Endodermal cell (in vitro differentiated cells): ENCODE results near the gene SCAMP3. TPM values are rescaled to one million over a fixed set of nuclear protein-coding genes. Genes with fewer than 3 reads are reported as not detected.

ENCODE experiments used
- DNase-seq: peaks from one replicate; pipeline ENCODE4 v3.0.0-alpha.2; 2017
- H3K27ac ChIP-seq: 2 replicates; pipeline ENCODE4 v1.5.1; 2013; ENCODE audit warnings: mild to moderate bottlenecking, low read depth, low read length, moderate library complexity
- H3K27me3 ChIP-seq: 2 replicates; pipeline ENCODE4 v1.6.1; 2013; ENCODE audit warnings: mild to moderate bottlenecking, low read length, moderate library complexity; ENCODE audit not compliant: insufficient read depth, control insufficient read depth, poor library complexity, severe bottlenecking
- H3K36me3 ChIP-seq: 2 replicates; pipeline ENCODE4 v1.7.0; 2013; ENCODE audit warnings: mild to moderate bottlenecking, low read length, moderate library complexity; ENCODE audit not compliant: control insufficient read depth, insufficient read depth
- H3K4me1 ChIP-seq: one replicate; pipeline ENCODE4 v1.7.0; 2013; ENCODE audit warnings: low read length; ENCODE audit not compliant: control insufficient read depth, insufficient read depth
- H3K4me3 ChIP-seq: 2 replicates; pipeline ENCODE4 v1.5.1; 2013; ENCODE audit warnings: mild to moderate bottlenecking, low read length, moderate library complexity
- H3K9ac ChIP-seq: 2 replicates; pipeline ENCODE4 v1.6.1; 2013; ENCODE audit warnings: mild to moderate bottlenecking, low read length, moderate library complexity; ENCODE audit not compliant: poor library complexity, severe bottlenecking; ENCODE audit errors: extremely low read depth
- H3K9me3 ChIP-seq: 2 replicates; pipeline ENCODE4 v1.6.1; 2013; ENCODE audit warnings: mild to moderate bottlenecking, low read length, moderate library complexity; ENCODE audit not compliant: control insufficient read depth
- H3K27ac Mint-ChIP-seq: 2 replicates; pipeline ENCODE4 v1.8.0; 2020; ENCODE audit warnings: mixed read lengths
- H3K27me3 Mint-ChIP-seq: 2 replicates; pipeline ENCODE4 v1.8.0; 2021; ENCODE audit warnings: mild to moderate bottlenecking, mixed read lengths; ENCODE audit not compliant: insufficient read depth
- H3K36me3 Mint-ChIP-seq: 2 replicates; pipeline ENCODE4 v1.8.0; 2020; ENCODE audit warnings: low read depth, mixed read lengths
- H3K4me1 Mint-ChIP-seq: 2 replicates; pipeline ENCODE4 v1.8.0; 2020; ENCODE audit warnings: mixed read lengths
- H3K4me3 Mint-ChIP-seq: 2 replicates; pipeline ENCODE4 v1.8.0; 2020; ENCODE audit warnings: mild to moderate bottlenecking, moderate library complexity, mixed read lengths
- H3K9me3 Mint-ChIP-seq: 2 replicates; pipeline ENCODE4 v1.8.0; 2020; ENCODE audit warnings: mild to moderate bottlenecking, mixed read lengths
- CTCF ChIP-seq: fragments of 200-600 bp; sonication (generic); conservative IDR thresholded peaks from 2 replicates; pipeline ENCODE4 v1.5.0; 2021; ENCODE audit warnings: antibody characterized with exemption, mild to moderate bottlenecking
- WGBS, 2 experiments: methylation state at CpG; one replicate each; pipeline versions ENCODE4 v1.1.5 to v1.1.7; 2013; ENCODE audit warnings: missing lambda C conversion rate in 2 of 2, mixed read lengths in 1 of 2; ENCODE audit not compliant: insufficient coverage in 1 of 2, insufficient read length in 1 of 2; 5-methylcytosine and 5-hydroxymethylcytosine counted together
- total RNA-seq, 2 donors: library from RNA; stranded (reverse); fragmentation: NEBNext Ultra II Directional in 1 of 2; extraction: Animal tissue kit (Norgen Biotek cat#: 25700) in 1 of 2; gene quantifications; 2 replicates in 1 of 2; 3 replicates in 1 of 2; pipeline ENCODE4 v1.2.1, GENCODE V29; 2021

SCAMP3 gene
- total RNA-seq, 2 donors from 2014 or later: 56.1 TPM

- peak overlapping the region; percentile 76 for H3K4me3 ChIP-seq
Measured at GRCh38 chr1:155253208-155253607, 9.0 kb downstream of the SCAMP3 start.

GRCh38 chr1:155251566-155251965 is 10.6 kb downstream of the SCAMP3 start:
- Mint-ChIP-seq H3K4me1 (peaks cover 27% of the 10 kb centered on the region), H3K27ac (no peak overlapping the region), H3K36me3 (peaks cover 16% of the 10 kb centered on the region), H3K4me3 (no peak overlapping the region), H3K27me3 (peaks cover 3% of the 10 kb centered on the region), H3K9me3 (no peaks in the 10 kb centered on the region)
- Histone ChIP-seq H3K9me3 (no peaks in the 10 kb centered on the region), H3K36me3 (peaks cover 5% of the 10 kb centered on the region), H3K4me3 (no peak overlapping the region), H3K27ac (no peak overlapping the region), H3K27me3 (no peaks in the 10 kb centered on the region), H3K9ac (no peak overlapping the region), H3K4me1 (peaks cover 7% of the 10 kb centered on the region)
- WGBS, 2 experiments: 89 to 93% methylated on average over 2 to 7 of the region's 7 CpGs
- TF ChIP-seq CTCF: no peak
- DNase-seq: no peak

More at GRCh38 chr1:155253208-155253607, 9.0 kb downstream of the SCAMP3 start:
- peak overlapping the region; percentile 59 for H3K27ac Mint-ChIP-seq
- H3K36me3 Mint-ChIP-seq: peaks cover 13% of the 10 kb centered on the region
- no peaks in the 10 kb centered on the region for H3K9me3 ChIP-seq
- no peaks in the 10 kb centered on the region for H3K27me3 Mint-ChIP-seq
- 88 to 90% methylated on average over 3 to 5 of the region's 5 CpGs for WGBS, 2 experiments
- DNase-seq: no peak
- H3K9ac ChIP-seq: no peak overlapping the region
- peak; percentile 52 for TF ChIP-seq CTCF
- H3K27ac ChIP-seq: no peak overlapping the region
- peak overlapping the region; percentile 69 for H3K4me3 Mint-ChIP-seq
- H3K4me1 Mint-ChIP-seq: peaks cover 22% of the 10 kb centered on the region
- H3K9me3 Mint-ChIP-seq: no peaks in the 10 kb centered on the region
- peaks cover 7% of the 10 kb centered on the region for H3K4me1 ChIP-seq
- H3K36me3 ChIP-seq: peaks cover 5% of the 10 kb centered on the region
- no peaks in the 10 kb centered on the region for H3K27me3 ChIP-seq

- no peaks in the 10 kb centered on the region for H3K27me3 ChIP-seq
- 24 to 28% methylated on average over 15 to 23 of the region's 23 CpGs for WGBS, 2 experiments
- H3K36me3 ChIP-seq: peaks cover 5% of the 10 kb centered on the region
- no peaks in the 10 kb centered on the region for H3K9me3 ChIP-seq
- no peak overlapping the region for H3K27ac ChIP-seq
- H3K4me1 ChIP-seq: peaks cover 7% of the 10 kb centered on the region
- H3K4me3 ChIP-seq: no peak overlapping the region
- H3K9ac ChIP-seq: no peak overlapping the region
- peak; percentile 99 for DNase-seq
- H3K4me3 Mint-ChIP-seq: peak overlapping the region; percentile 42
- peaks cover 9% of the 10 kb centered on the region for H3K27me3 Mint-ChIP-seq
- H3K4me1 Mint-ChIP-seq: peaks cover 26% of the 10 kb centered on the region
- H3K36me3 Mint-ChIP-seq: peaks cover 24% of the 10 kb centered on the region
- peak; percentile 100 for TF ChIP-seq CTCF
- H3K27ac Mint-ChIP-seq: peak overlapping the region; percentile 41
- H3K9me3 Mint-ChIP-seq: no peaks in the 10 kb centered on the region
Measured at GRCh38 chr1:155250633-155251449, 11.3 kb downstream of the SCAMP3 start.
